HUDEP-2 (cell line): ENCODE results near the gene TSEN34.
"Not testable (repeated sequence)": the region's sequence is repeated elsewhere in the genome, so short reads cannot be mapped to it uniquely, and the experiment has no call there.

Experiments
- DNase-seq, 76 experiments: peaks; one replicate each; lab custom pipeline; 2025; ENCODE audit not compliant: unreplicated experiment in 76 of 76; lab: John Stamatoyannopoulos, UW

Gene TSEN34

GRCh38 chr19:54160182-54160811, 30.8 kb upstream of the TSEN34 start:
- peak in 2 of 76 experiments; percentile 39 to 53 for DNase-seq

- DNase-seq: no peak
Measured at GRCh38 chr19:54160854-54161253, 30.3 kb upstream of the TSEN34 start.

GRCh38 chr19:54162241-54162805, 28.8 kb upstream of the TSEN34 start:
- DNase-seq: peak in 74 of 76 experiments; percentile 59 to 99 (median 92)

- no peak for DNase-seq
Measured at GRCh38 chr19:54162884-54163283, 28.2 kb upstream of the TSEN34 start.

- DNase-seq: peak in 50 of 76 experiments; percentile 5 to 74 (median 46)
Measured at GRCh38 chr19:54164369-54165068, 26.6 kb upstream of the TSEN34 start.

- DNase-seq: no peak
Measured at GRCh38 chr19:54165222-54165621, 25.9 kb upstream of the TSEN34 start.

- DNase-seq: peak in 73 of 76 experiments; percentile 28 to 96 (median 84)
Measured at GRCh38 chr19:54168174-54168917, 22.8 kb upstream of the TSEN34 start.

- no peak for DNase-seq
Measured at GRCh38 chr19:54169149-54169740, 21.9 kb upstream of the TSEN34 start.

- DNase-seq: not testable (repeated sequence)
Measured at GRCh38 chr19:54171736-54172431, 19.2 kb upstream of the TSEN34 start.

- no peak for DNase-seq
Measured at GRCh38 chr19:54172471-54173358, 18.4 kb upstream of the TSEN34 start, which contains the start of gene TMC4. Gene TMC4, minus strand, starts transcription at chr19:54173160. Its CDS starts 43 bp downstream, at chr19:54173117.

GRCh38 chr19:54173359-54173699, 17.8 kb upstream of the TSEN34 start:
- no peak for DNase-seq

- DNase-seq: no peak
Measured at GRCh38 chr19:54173951-54174834, 16.9 kb upstream of the TSEN34 start.

GRCh38 chr19:54178581-54179261, 12.4 kb upstream of the TSEN34 start:
- peak in 23 of 76 experiments; percentile 14 to 47 (median 24) for DNase-seq

- DNase-seq: no peak
Measured at GRCh38 chr19:54179262-54179852, 11.8 kb upstream of the TSEN34 start.

GRCh38 chr19:54179921-54180461, 11.1 kb upstream of the TSEN34 start:
- peak in 39 of 76 experiments; percentile 14 to 69 (median 34) for DNase-seq

GRCh38 chr19:54180691-54181091, 10.4 kb upstream of the TSEN34 start:
- DNase-seq: no peak

- not testable (repeated sequence) for DNase-seq
Measured at GRCh38 chr19:54181894-54182293, 9.2 kb upstream of the TSEN34 start.
